ENCODE measurements around the gene NFKB2.
A peak's percentile ranks its signal among the peaks of the same experiment; 100 is the strongest.

The NFKB2 gene

GRCh38 chr10:102398172-102399020 is 2.9 kb downstream of the NFKB2 start:
- no peak overlapping the region for H3K4me3 ChIP-seq (ENCODE audit: insufficient read depth, low read length, poor library complexity, severe bottlenecking)
- H3K79me2 ChIP-seq (ENCODE audit: insufficient read depth, low read length), result peaks cover 8% of the 10 kb centered on the region; the same call in 1 of the 2 replicates
- no peaks in the 10 kb centered on the region for H4K20me1 ChIP-seq (ENCODE audit: low read depth, low read length)
- no peaks in the 10 kb centered on the region for H3K9me3 ChIP-seq (ENCODE audit: insufficient read depth, low read length)
- no peaks in the 10 kb centered on the region for H3K27me3 ChIP-seq (ENCODE audit: low read length)
- H3F3A ChIP-seq (ENCODE audit: insufficient read depth), result peaks cover 18% of the 10 kb centered on the region; the same call in 1 of the 2 replicates
- H2AFZ ChIP-seq (ENCODE audit: low read depth, low read length, severe bottlenecking), result no peak overlapping the region
- TF ChIP-seq EZH2phosphoT487 (conservative IDR thresholded peaks at IDR 0.05; ENCODE audit: low read length) (no peak), CTCF (IDR thresholded peaks at IDR 0.05; ENCODE audit: insufficient read depth, low read length, poor library complexity, severe bottlenecking) (no peak)
- H3K4me2 ChIP-seq (ENCODE audit: low read depth, low read length, poor library complexity, severe bottlenecking), result peak overlapping the region; percentile 66
- H3K27ac ChIP-seq (ENCODE audit: low read depth, low read length), result peak overlapping the region; percentile 60
- H3K9ac ChIP-seq (ENCODE audit: low read length), result peak overlapping the region; percentile 62
- H3K9me2 ChIP-seq (replicated peaks; ENCODE audit: insufficient read depth, low read length), result no peaks in the 10 kb centered on the region
- no peaks in the 10 kb centered on the region for H3K36me3 ChIP-seq (ENCODE audit: low read length)

- peak; percentile 93 for TF ChIP-seq CTCF (IDR thresholded peaks at IDR 0.05; ENCODE audit: insufficient read depth, low read length, poor library complexity, severe bottlenecking)
- no peak for TF ChIP-seq EZH2phosphoT487 (conservative IDR thresholded peaks at IDR 0.05; ENCODE audit: low read length)
- Histone ChIP-seq H4K20me1 (ENCODE audit: low read depth, low read length) (no peaks in the 10 kb centered on the region), H2AFZ (ENCODE audit: low read depth, low read length, severe bottlenecking) (no peak overlapping the region), H3K27me3 (ENCODE audit: low read length) (no peaks in the 10 kb centered on the region), H3K4me3 (ENCODE audit: insufficient read depth, low read length, poor library complexity, severe bottlenecking) (peak overlapping the region; percentile 40), H3K9ac (ENCODE audit: low read length) (peak overlapping the region; percentile 62), H3K9me2 (replicated peaks; ENCODE audit: insufficient read depth, low read length) (no peaks in the 10 kb centered on the region), H3K36me3 (ENCODE audit: low read length) (no peaks in the 10 kb centered on the region), H3K9me3 (ENCODE audit: insufficient read depth, low read length) (no peaks in the 10 kb centered on the region), H3F3A (ENCODE audit: insufficient read depth) (peaks cover 9% of the 10 kb centered on the region; the same call in 1 of the 2 replicates), H3K79me2 (ENCODE audit: insufficient read depth, low read length) (peaks cover 8% of the 10 kb centered on the region; the same call in 1 of the 2 replicates), H3K27ac (ENCODE audit: low read depth, low read length) (peak overlapping the region; percentile 60), H3K4me2 (ENCODE audit: low read depth, low read length, poor library complexity, severe bottlenecking) (peak overlapping the region; percentile 66)
Measured at GRCh38 chr10:102399217-102400021, 3.9 kb downstream of the NFKB2 start.

- H3K27me3 ChIP-seq (ENCODE audit: low read length), result no peaks in the 10 kb centered on the region
- peak overlapping the region; percentile 62 for H3K9ac ChIP-seq (ENCODE audit: low read length)
- H3K9me2 ChIP-seq (replicated peaks; ENCODE audit: insufficient read depth, low read length), result no peaks in the 10 kb centered on the region
- H3K79me2 ChIP-seq (ENCODE audit: insufficient read depth, low read length), result peaks cover 8% of the 10 kb centered on the region; the same call in 1 of the 2 replicates
- H4K20me1 ChIP-seq (ENCODE audit: low read depth, low read length), result no peaks in the 10 kb centered on the region
- H3K27ac ChIP-seq (ENCODE audit: low read depth, low read length), result no peak overlapping the region
- H3K9me3 ChIP-seq (ENCODE audit: insufficient read depth, low read length), result no peaks in the 10 kb centered on the region
- TF ChIP-seq CTCF (IDR thresholded peaks at IDR 0.05; ENCODE audit: insufficient read depth, low read length, poor library complexity, severe bottlenecking), result no peak
- TF ChIP-seq EZH2phosphoT487 (conservative IDR thresholded peaks at IDR 0.05; ENCODE audit: low read length), result no peak
- H3F3A ChIP-seq (ENCODE audit: insufficient read depth), result 0 out of 2 replicates have a peak, but pooled peaks cover 3% of the 10 kb centered on the region
- peak overlapping the region; percentile 66 for H3K4me2 ChIP-seq (ENCODE audit: low read depth, low read length, poor library complexity, severe bottlenecking)
- H2AFZ ChIP-seq (ENCODE audit: low read depth, low read length, severe bottlenecking), result no peak overlapping the region
- H3K4me3 ChIP-seq (ENCODE audit: insufficient read depth, low read length, poor library complexity, severe bottlenecking), result no peak overlapping the region
- H3K36me3 ChIP-seq (ENCODE audit: low read length), result no peaks in the 10 kb centered on the region
Measured at GRCh38 chr10:102400076-102400475, 4.6 kb downstream of the NFKB2 start.
